CD4-positive, CD25-positive, alpha-beta regulatory T cell (primary cell): ENCODE measurements around the gene COL26A1. TPM values are rescaled to one million over a fixed set of nuclear protein-coding genes. Genes with fewer than 3 reads are reported as not detected.
"Not testable (repeated sequence)": the region's sequence is repeated elsewhere in the genome, so short reads cannot be mapped to it uniquely, and the experiment has no call there.

Experiments
- ATAC-seq, 2 donors: fragments of 150-1000 bp; cut with Tn5 transposase; one replicate each; pipeline ENCODE4 v1.10.0; 2021; ENCODE audit warnings: low read depth in 2 of 2, moderate number of reproducible peaks in 2 of 2, moderate library complexity in 1 of 2
- DNase-seq, 3 donors: peaks; one replicate each; pipeline versions ENCODE4 v3.0.0 to v3.0.0-alpha.2; 2012 to 2022; ENCODE audit warnings: mixed read lengths in 1 of 3
- H3K27ac ChIP-seq: one replicate; pipeline ENCODE4 v1.7.0; 2013; ENCODE audit warnings: mild to moderate bottlenecking, low read length; ENCODE audit not compliant: insufficient read depth, poor library complexity, severe bottlenecking
- H3K27me3 ChIP-seq: one replicate; pipeline ENCODE4 v1.7.0; 2013; ENCODE audit warnings: low read length; ENCODE audit not compliant: control insufficient read depth, insufficient read depth
- H3K36me3 ChIP-seq: one replicate; pipeline ENCODE4 v1.7.0; 2013; ENCODE audit warnings: mild to moderate bottlenecking, low read length, moderate library complexity; ENCODE audit not compliant: control insufficient read depth, insufficient read depth
- H3K4me1 ChIP-seq: 2 replicates; pipeline ENCODE4 v1.7.0; 2013; ENCODE audit warnings: mild to moderate bottlenecking, low read length; ENCODE audit not compliant: insufficient read depth, control insufficient read depth, poor library complexity, severe bottlenecking
- H3K4me3 ChIP-seq: one replicate; pipeline ENCODE4 v1.7.0; 2013; ENCODE audit warnings: low read depth, mild to moderate bottlenecking, low read length, moderate library complexity
- H3K9me3 ChIP-seq, 2 experiments: 1 replicate in 1 of 2; 2 replicates in 1 of 2; pipeline ENCODE4 v1.7.0; 2013; ENCODE audit warnings: low read length in 2 of 2, mild to moderate bottlenecking in 1 of 2, moderate library complexity in 1 of 2; ENCODE audit not compliant: control insufficient read depth in 2 of 2
- H3K27ac Mint-ChIP-seq, 3 donors: one replicate each; pipeline ENCODE4 v1.8.0; 2020 to 2022; ENCODE audit warnings: mild to moderate bottlenecking in 3 of 3, mixed read lengths in 3 of 3, moderate library complexity in 2 of 3
- H3K27me3 Mint-ChIP-seq: one replicate; pipeline ENCODE4 v1.8.0; 2022; ENCODE audit warnings: mild to moderate bottlenecking, mixed read lengths
- H3K36me3 Mint-ChIP-seq: one replicate; pipeline ENCODE4 v1.8.0; 2020; ENCODE audit warnings: mixed read lengths
- H3K4me1 Mint-ChIP-seq, 4 donors: one replicate each; pipeline ENCODE4 v1.8.0; 2020 to 2022; ENCODE audit warnings: mixed read lengths in 4 of 4, mild to moderate bottlenecking in 1 of 4
- H3K4me3 Mint-ChIP-seq, 4 donors: one replicate each; pipeline ENCODE4 v1.8.0; 2020 to 2022; ENCODE audit warnings: mild to moderate bottlenecking in 4 of 4, mixed read lengths in 4 of 4, moderate library complexity in 3 of 4
- H3K9me3 Mint-ChIP-seq, 7 donors: one replicate each; pipeline ENCODE4 v1.8.0; 2020 to 2022; ENCODE audit warnings: mixed read lengths in 7 of 7, mild to moderate bottlenecking in 3 of 7, moderate library complexity in 2 of 7
- polyA plus RNA-seq, 4 donors: library from polyadenylated mRNA; unstranded; fragments of 300-500 nt; fragmentation: Illumina TruSeq; gene quantifications; one replicate each; pipeline ENCODE4 v1.2.3, GENCODE V29; 2021
- total RNA-seq: library from RNA; stranded (reverse); gene quantifications from one replicate; pipeline ENCODE4 v1.2.3, GENCODE V29; 2022

Gene COL26A1
- total and polyA plus RNA-seq, 5 donors from 2014 or later = not detected

DNA sequence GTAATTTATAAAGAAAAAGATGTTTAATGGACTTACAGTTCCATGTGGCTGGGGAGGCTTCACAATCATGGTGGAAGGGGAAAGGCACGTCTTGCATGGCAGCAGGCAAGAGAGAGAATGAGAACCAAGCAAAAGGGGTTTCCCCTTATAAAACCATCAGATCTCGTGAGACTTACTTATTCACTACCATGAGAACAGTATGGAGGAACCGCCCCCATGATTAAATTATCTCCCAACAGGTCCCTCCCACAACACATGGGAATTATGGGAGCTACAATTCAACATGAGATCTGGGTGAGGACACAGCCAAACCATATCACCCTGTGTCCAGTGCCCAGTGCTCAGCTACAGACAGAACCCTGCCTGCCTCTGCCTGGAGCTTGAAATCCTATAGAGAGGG is 197.3 kb downstream of the COL26A1 start:
- not testable (repeated sequence) for DNase-seq, H3K4me3 ChIP-seq, H3K9me3 ChIP-seq, H3K27ac ChIP-seq, H3K4me1 ChIP-seq, H3K4me1 Mint-ChIP-seq, H3K27ac Mint-ChIP-seq, H3K4me3 Mint-ChIP-seq, H3K36me3 Mint-ChIP-seq, H3K27me3 Mint-ChIP-seq, H3K27me3 ChIP-seq, H3K9me3 Mint-ChIP-seq, H3K36me3 ChIP-seq, ATAC-seq

DNA sequence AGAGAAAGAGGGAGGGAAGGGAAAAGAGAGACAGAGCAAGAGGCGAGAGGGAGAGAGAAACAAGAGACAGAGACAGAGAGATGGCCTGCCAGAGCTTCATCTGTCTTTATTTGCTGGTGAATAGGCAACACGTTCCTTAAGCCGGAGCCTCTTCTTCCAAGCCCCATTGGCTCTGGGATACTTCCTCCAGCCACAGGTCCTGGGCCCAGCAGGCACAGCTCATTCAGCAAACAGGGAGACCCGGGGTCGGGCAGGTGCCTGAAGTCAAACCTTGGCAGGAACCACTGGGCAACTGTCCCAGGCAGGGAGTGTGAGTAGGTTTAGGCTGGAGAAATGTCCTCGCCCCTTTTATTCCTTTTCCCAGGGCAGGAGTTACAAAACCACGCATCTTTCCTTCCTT is 198.2 kb downstream of the COL26A1 start:
- no peak for DNase-seq
- H3K4me3 Mint-ChIP-seq = no peak overlapping the region
- no peak overlapping the region for H3K27ac Mint-ChIP-seq
- H3K36me3 Mint-ChIP-seq = no peaks in the 10 kb centered on the region
- no peak overlapping the region for H3K27ac ChIP-seq
- H3K4me3 ChIP-seq = no peak overlapping the region
- no peaks in the 10 kb centered on the region for H3K9me3 ChIP-seq
- H3K27me3 Mint-ChIP-seq = no peaks in the 10 kb centered on the region
- H3K9me3 Mint-ChIP-seq = peaks cover 0 to 3% (median 2%) of the 10 kb centered on the region in 7 donors
- peaks cover 0 to 3% (median 1%) of the 10 kb centered on the region in 4 donors for H3K4me1 Mint-ChIP-seq
- H3K27me3 ChIP-seq = no peaks in the 10 kb centered on the region
- H3K4me1 ChIP-seq = no peaks in the 10 kb centered on the region
- no peaks in the 10 kb centered on the region for H3K36me3 ChIP-seq
- no peak for ATAC-seq

DNA sequence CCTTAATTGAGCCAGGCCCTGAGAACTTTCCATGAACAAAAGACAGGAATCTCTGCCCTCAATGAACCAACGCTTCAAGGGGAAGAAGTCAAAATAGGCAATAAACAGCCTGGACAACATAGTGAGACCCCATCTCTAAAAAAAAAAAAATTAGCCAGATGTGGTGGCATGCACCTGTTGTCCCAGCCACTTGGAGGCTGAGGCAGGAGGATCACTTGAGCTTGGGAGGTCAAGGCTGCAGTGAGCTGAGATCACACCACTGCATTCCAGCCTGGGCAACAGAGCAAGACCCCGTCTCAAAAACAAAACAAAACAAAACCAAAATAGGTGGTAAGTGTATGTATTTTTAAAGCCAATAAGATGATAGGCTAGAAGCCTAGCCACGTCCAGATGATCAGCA is 198.6 kb downstream of the COL26A1 start:
- not testable (repeated sequence) for H3K9me3 Mint-ChIP-seq, ATAC-seq, H3K4me3 Mint-ChIP-seq, H3K27ac Mint-ChIP-seq, H3K9me3 ChIP-seq, H3K27me3 ChIP-seq, H3K27ac ChIP-seq, DNase-seq, H3K4me1 Mint-ChIP-seq, H3K36me3 ChIP-seq, H3K27me3 Mint-ChIP-seq, H3K4me3 ChIP-seq, H3K4me1 ChIP-seq, H3K36me3 Mint-ChIP-seq

DNA sequence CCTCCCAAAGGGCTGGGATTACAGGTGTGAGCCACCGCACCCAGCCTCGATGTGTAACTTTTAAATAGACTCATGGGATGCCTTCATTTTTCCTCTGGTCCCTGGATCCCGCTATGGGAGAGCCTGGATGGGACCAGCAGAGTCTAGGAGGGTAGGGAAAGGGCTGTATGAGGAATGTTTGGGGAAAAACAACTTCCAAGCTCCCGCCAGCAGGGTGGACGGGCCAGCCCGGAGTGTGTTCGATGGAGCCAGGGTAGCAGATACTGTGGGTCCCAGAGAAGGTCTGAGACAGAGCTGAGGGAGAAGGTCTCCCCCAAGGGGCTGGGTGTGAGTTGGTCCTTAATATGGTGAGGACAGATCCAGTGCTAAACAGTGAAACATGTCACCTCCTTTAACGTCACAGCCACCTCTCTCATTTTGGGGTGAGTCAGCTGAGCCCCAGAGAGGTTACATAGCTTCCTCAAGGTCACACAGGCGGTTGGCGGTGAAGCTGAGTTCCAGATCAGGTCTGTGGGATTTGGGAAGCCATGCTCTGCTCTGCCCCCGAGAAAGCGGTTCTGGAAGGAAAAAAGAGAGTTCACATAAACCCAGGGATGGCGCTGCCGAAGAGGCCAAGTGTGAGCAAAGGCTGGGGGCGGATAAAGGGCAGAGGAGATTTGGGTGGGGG is 200.0 kb downstream of the COL26A1 start:
- Mint-ChIP-seq H3K9me3 (peaks cover 0 to 3% (median 0%) of the 10 kb centered on the region in 7 donors), H3K27me3 (no peaks in the 10 kb centered on the region), H3K36me3 (no peaks in the 10 kb centered on the region), H3K4me3 (no peak overlapping the region), H3K27ac (no peak overlapping the region), H3K4me1 (peaks cover 0 to 3% (median 1%) of the 10 kb centered on the region in 4 donors)
- Histone ChIP-seq H3K36me3 (no peaks in the 10 kb centered on the region), H3K4me3 (no peak overlapping the region), H3K27me3 (no peaks in the 10 kb centered on the region), H3K9me3 (no peaks in the 10 kb centered on the region), H3K4me1 (no peaks in the 10 kb centered on the region), H3K27ac (no peak overlapping the region)
- ATAC-seq (no peak), DNase-seq (no peak)

DNA sequence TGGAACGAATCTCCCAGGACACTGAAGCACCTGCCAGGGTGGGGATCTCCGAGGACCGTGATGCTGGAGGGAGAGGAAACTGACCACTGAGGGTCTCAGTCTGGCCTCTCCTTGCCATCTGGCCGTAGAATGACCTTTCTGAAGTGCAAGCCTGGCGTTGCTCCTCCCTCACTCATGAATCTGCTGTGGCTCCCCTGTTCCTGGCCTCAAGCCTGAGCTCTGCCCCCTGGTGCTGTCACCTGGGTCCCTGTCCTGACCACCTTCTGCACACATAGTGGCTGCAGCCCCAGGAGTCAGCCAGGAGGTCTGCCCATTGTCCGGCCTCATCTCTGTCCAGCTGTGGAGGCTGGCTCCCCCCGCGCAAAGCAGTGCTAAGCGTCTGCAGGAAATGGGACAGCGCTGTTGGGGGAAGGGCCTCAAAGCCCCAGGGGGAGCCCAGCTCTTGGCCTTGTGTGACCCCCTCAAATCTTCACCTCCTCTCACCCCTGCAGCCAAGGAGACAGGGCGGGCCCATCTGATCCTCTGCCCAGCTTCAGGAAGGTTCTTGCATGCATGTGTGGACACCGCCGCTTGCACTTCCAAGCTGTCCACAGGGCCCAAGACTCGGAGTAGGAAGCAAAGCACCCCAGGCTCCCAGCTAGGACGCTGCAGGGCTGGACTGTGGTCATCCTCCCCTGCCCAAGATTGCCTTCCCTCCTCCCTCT is 200.7 kb downstream of the COL26A1 start:
- H3K9me3 Mint-ChIP-seq = peaks cover 0 to 4% (median 0%) of the 10 kb centered on the region in 7 donors
- ATAC-seq = no peak

DNA sequence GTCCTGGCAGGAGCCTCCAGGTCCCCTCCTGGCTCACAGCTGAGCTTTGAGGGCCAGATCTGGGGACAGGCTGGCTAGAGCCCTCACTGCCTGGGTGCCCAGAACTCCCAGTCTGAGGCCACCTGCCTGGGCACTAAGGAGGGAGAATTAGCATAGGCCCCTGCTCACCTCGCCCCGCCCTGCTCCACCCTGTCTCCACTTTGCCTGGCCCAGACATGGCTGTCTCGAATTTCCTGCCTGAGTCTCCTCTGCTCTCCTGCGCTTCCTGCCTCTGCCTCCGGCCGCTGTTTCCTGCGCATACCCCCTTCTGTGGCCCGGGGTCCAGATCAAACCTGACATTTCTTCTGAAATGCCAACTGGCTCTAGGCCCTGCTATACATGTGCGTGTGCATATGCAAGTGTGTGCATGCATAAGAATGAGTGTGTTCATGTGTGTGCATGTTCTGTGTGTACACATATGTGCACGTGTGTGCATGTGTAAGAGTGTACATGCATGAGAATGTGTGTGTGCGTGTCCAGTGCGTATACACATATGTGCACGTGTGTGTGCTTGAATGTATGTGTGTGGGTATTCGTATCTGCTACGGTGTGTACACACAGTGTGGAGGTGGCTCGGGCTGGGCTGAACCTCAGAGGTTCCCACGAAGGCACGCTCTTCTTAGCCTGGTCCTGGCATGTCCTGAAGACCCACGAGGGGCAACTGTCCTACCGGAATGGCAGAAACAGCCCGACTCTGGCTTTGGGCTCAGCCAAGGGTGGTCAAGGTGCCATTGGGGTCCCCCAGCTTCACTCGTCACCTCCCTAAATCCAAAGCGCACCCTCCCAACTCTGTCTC is 201.5 kb downstream of the COL26A1 start:
- H3K27me3 Mint-ChIP-seq = no peaks in the 10 kb centered on the region
- peaks cover 0 to 7% (median 0%) of the 10 kb centered on the region in 7 donors for H3K9me3 Mint-ChIP-seq
- H3K4me3 ChIP-seq = no peak overlapping the region

More for the DNA sequence above, 200.7 kb downstream of the COL26A1 start:
- Histone ChIP-seq H3K27ac (no peak overlapping the region), H3K4me1 (no peaks in the 10 kb centered on the region), H3K4me3 (no peak overlapping the region), H3K27me3 (no peaks in the 10 kb centered on the region), H3K9me3 (no peaks in the 10 kb centered on the region), H3K36me3 (no peaks in the 10 kb centered on the region)
- Mint-ChIP-seq H3K36me3 (no peaks in the 10 kb centered on the region), H3K27ac (no peak overlapping the region), H3K4me3 (no peak overlapping the region), H3K27me3 (no peaks in the 10 kb centered on the region), H3K4me1 (peaks cover 0 to 3% (median 1%) of the 10 kb centered on the region in 4 donors)
- DNase-seq = no peak

DNA sequence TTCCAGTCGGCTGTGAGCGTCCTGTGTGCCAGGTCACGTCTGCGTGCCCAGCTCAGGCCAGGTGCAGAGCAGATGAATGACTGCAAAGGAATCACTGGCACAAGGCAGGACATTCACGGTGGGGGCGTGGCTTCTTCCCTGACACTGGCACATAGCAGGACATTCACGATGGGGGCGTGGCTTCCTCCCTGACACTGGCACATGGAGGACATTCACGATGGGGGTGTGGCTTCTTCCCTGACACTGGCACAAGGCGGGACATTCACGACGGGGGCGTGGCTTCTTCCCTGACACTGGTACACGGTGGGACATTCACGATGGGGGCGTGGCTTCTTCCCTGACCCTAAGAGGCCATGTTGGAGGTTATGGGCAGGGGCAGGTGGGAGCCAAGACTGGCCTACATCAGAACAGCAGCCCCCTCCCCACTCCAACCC is 202.1 kb downstream of the COL26A1 start:
- no peak overlapping the region for H3K4me3 ChIP-seq
- no peaks in the 10 kb centered on the region for H3K36me3 ChIP-seq
- Mint-ChIP-seq H3K27ac (no peak overlapping the region), H3K4me3 (no peak overlapping the region), H3K27me3 (no peaks in the 10 kb centered on the region), H3K9me3 (peaks cover 0 to 6% (median 0%) of the 10 kb centered on the region in 7 donors), H3K36me3 (no peaks in the 10 kb centered on the region), H3K4me1 (peaks cover 0 to 3% (median 1%) of the 10 kb centered on the region in 4 donors)
- H3K9me3 ChIP-seq = peaks cover 0 to 7% of the 10 kb centered on the region in 2 experiments
- H3K27me3 ChIP-seq = peaks cover 4% of the 10 kb centered on the region
- ATAC-seq (no peak), DNase-seq (no peak)
- no peak overlapping the region for H3K27ac ChIP-seq
- H3K4me1 ChIP-seq = no peaks in the 10 kb centered on the region

More for the DNA sequence above, 201.5 kb downstream of the COL26A1 start:
- no peaks in the 10 kb centered on the region for H3K36me3 Mint-ChIP-seq
- H3K9me3 ChIP-seq = peaks cover 0 to 5% of the 10 kb centered on the region in 2 experiments
- H3K36me3 ChIP-seq = no peaks in the 10 kb centered on the region
- peaks cover 0 to 3% (median 1%) of the 10 kb centered on the region in 4 donors for H3K4me1 Mint-ChIP-seq
- no peak overlapping the region for H3K27ac Mint-ChIP-seq
- peaks cover 4% of the 10 kb centered on the region for H3K27me3 ChIP-seq
- DNase-seq = no peak
- no peak overlapping the region for H3K4me3 Mint-ChIP-seq
- H3K4me1 ChIP-seq = no peaks in the 10 kb centered on the region
- H3K27ac ChIP-seq = no peak overlapping the region
- ATAC-seq = no peak
